Upper lobe of left lung (tissue), 6 donors: ENCODE results near the gene DCUN1D4. TPM values are rescaled to one million over a fixed set of nuclear protein-coding genes. Genes with fewer than 3 reads are reported as not detected.

Experiments
- ATAC-seq, 2 donors: fragments of 200-7000 bp; cut with Tn5 transposase; one replicate each; pipeline ENCODE4 v1.9.1; 2022; ENCODE audit warnings: mild to moderate bottlenecking in 2 of 2, moderate library complexity in 2 of 2; ENCODE audit not compliant: low FRiP score in 2 of 2
- DNase-seq, 2 donors: peaks; one replicate each; pipeline ENCODE4 v3.0.0-alpha.2; 2019 to 2020
- H3K27ac ChIP-seq, 4 donors: fragments of 200-600 bp; sonication (generic); one replicate each; pipeline ENCODE4 v1.5.1; 2016 to 2019
- H3K27me3 ChIP-seq, 4 donors: fragments of 200-600 bp; sonication (generic); one replicate each; pipeline ENCODE4 v1.5.1; 2017 to 2019
- H3K36me3 ChIP-seq, 4 donors: fragments of 200-600 bp; sonication (generic); one replicate each; pipeline ENCODE4 v1.5.1; 2016 to 2019
- H3K4me1 ChIP-seq, 4 donors: fragments of 200-600 bp; sonication (generic); one replicate each; pipeline ENCODE4 v1.5.1; 2018 to 2019
- H3K4me3 ChIP-seq, 4 donors: fragments of 200-600 bp; sonication (generic); one replicate each; pipeline ENCODE4 v1.5.1; 2017 to 2019; ENCODE audit warnings: mild to moderate bottlenecking in 2 of 4, moderate library complexity in 1 of 4
- H3K9me3 ChIP-seq, 4 donors: fragments of 200-600 bp; sonication (generic); one replicate each; pipeline ENCODE4 v1.5.1; 2018 to 2019
- CTCF ChIP-seq, 6 experiments: fragments of 450-650 bp in 4 of 6; fragments of 200-600 bp in 2 of 6; sonication (generic) in 2 of 6; IDR thresholded peaks; one replicate each; pipeline ENCODE4 v1.5.1; 2016 to 2019; ENCODE audit warnings: antibody characterized with exemption in 6 of 6
- EP300 ChIP-seq, 4 donors: sonication (generic); formaldehyde crosslinking; IDR thresholded peaks; one replicate each; pipeline ENCODE4 v1.5.1; 2017; ENCODE audit warnings: antibody characterized with exemption in 4 of 4, control low read depth in 2 of 4
- POLR2A ChIP-seq, 4 donors: fragments of 450-650 bp; IDR thresholded peaks; one replicate each; pipeline ENCODE4 v1.5.1; 2016 to 2017; ENCODE audit warnings: antibody characterized with exemption in 4 of 4, mild to moderate bottlenecking in 2 of 4
- POLR2AphosphoS5 ChIP-seq, 2 donors: sonication (generic); formaldehyde crosslinking; IDR thresholded peaks; one replicate each; pipeline ENCODE4 v1.5.1; 2017; ENCODE audit warnings: antibody characterized with exemption in 2 of 2
- WGBS, 2 donors: methylation state at CpG; one replicate each; pipeline ENCODE4 v1.1.5; 2017 to 2018; 5-methylcytosine and 5-hydroxymethylcytosine counted together
- total RNA-seq, 6 donors: library from RNA; depleted of rRNA in 4 of 6; stranded (reverse); fragments of >200 nt in 4 of 6; gene quantifications; one replicate each; pipeline versions ENCODE4 v1.1.0 to v1.2.1, GENCODE V29; 2016 to 2021
- donor health status: DM: no; HTN: no; CAD: no; lungs with moderate emphysema.
- donor health status: DM: no; HTN: yes; CAD: no; lungs with severe emphysema.

The DCUN1D4 gene
- total RNA-seq, 6 donors from 2014 or later = 18.8 to 47.6 (median 31.2) TPM

GRCh38 chr4:51965862-51966261, 122.9 kb downstream of the DCUN1D4 start:
- 70 to 71% methylated on average over 1 of the region's 1 CpG for WGBS, 2 donors
- DNase-seq = no peak

More at GRCh38 chr4:51965862-51966261, 122.9 kb downstream of the DCUN1D4 start:
- Histone ChIP-seq H3K27ac (no peak overlapping the region), H3K4me3 (no peak overlapping the region), H3K4me1 (no peaks in the 10 kb centered on the region), H3K9me3 (peaks cover 0 to 3% (median 0%) of the 10 kb centered on the region in 4 donors), H3K36me3 (no peaks in the 10 kb centered on the region), H3K27me3 (no peaks in the 10 kb centered on the region)
- TF ChIP-seq EP300 (IDR thresholded peaks at IDR 0.05) = no peak
- TF ChIP-seq POLR2A (IDR thresholded peaks at IDR 0.05) = no peak
- no peak for TF ChIP-seq CTCF (IDR thresholded peaks at IDR 0.05)
- no peak for TF ChIP-seq POLR2AphosphoS5 (IDR thresholded peaks at IDR 0.05)
- no peak for ATAC-seq

Other genes starting within 250 kb of the DCUN1D4 start
- gene LRRC66, start 177.2 kb downstream of the DCUN1D4 start, total RNA-seq = under 1 TPM in 4 of 6 donors, not detected in 2; 0.06 to 0.79 (median 0.29) TPM
- 10 to 100 TPM in 4 of 6 donors, 1 to 10 TPM in 2; 6.2 to 30.3 (median 15.4) TPM for gene SGCB, start 195.1 kb downstream of the DCUN1D4 start, total RNA-seq
- gene SPATA18, start 208.2 kb downstream of the DCUN1D4 start, total RNA-seq = 10 to 100 TPM in 5 of 6 donors, 1 to 10 TPM in 1; 8.1 to 55.2 (median 15.1) TPM